DND-41 (cell line): ENCODE data around the gene UBQLN2.
"Not testable (repeated sequence)": the region's sequence is repeated elsewhere in the genome, so short reads cannot be mapped to it uniquely, and the experiment has no call there.

ENCODE experiments used
- ATAC-seq: fragments of 200-7000 bp; cut with Tn5 transposase; 3 replicates; pipeline ENCODE4 v1.9.1; 2021; ENCODE audit warnings: low read depth; ENCODE audit not compliant: insufficient read depth
- DNase-seq: peaks from one replicate; pipeline ENCODE4 v3.0.0-alpha.2; 2020
- H2AFZ ChIP-seq: 2 replicates; pipeline ENCODE4 v1.6.0; 2012; ENCODE audit warnings: low read depth, low read length
- H3K27ac ChIP-seq: 2 replicates; pipeline ENCODE4 v1.5.1; 2012; ENCODE audit warnings: low read length, inconsistent platforms
- H3K27me3 ChIP-seq: fragments of 200-600 bp; sonication (generic); 2 replicates; pipeline ENCODE4 v1.6.0; 2012; ENCODE audit warnings: low read length, mild to moderate bottlenecking, inconsistent platforms; ENCODE audit not compliant: insufficient read depth, poor library complexity
- H3K36me3 ChIP-seq: 2 replicates; pipeline ENCODE4 v1.5.1; 2012; ENCODE audit warnings: low read length, inconsistent platforms; ENCODE audit not compliant: insufficient read depth
- H3K4me1 ChIP-seq: 2 replicates; pipeline ENCODE4 v1.5.1; 2012; ENCODE audit warnings: mild to moderate bottlenecking, low read length; ENCODE audit not compliant: insufficient read depth
- H3K4me2 ChIP-seq: 2 replicates; pipeline ENCODE4 v1.6.0; 2012; ENCODE audit warnings: mild to moderate bottlenecking, moderate library complexity, low read length, inconsistent platforms; ENCODE audit not compliant: insufficient read depth
- H3K4me3 ChIP-seq, 2 experiments: fragments of 200-600 bp in 1 of 2; shearing (Covaris generic) in 1 of 2; 2 replicates each; pipeline ENCODE4 v1.5.1; 2012 to 2016; ENCODE audit warnings: inconsistent platforms in 2 of 2, low read length in 2 of 2, mild to moderate bottlenecking in 2 of 2, low read depth in 1 of 2, moderate library complexity in 1 of 2
- H3K79me2 ChIP-seq: 2 replicates; pipeline ENCODE4 v1.6.0; 2012; ENCODE audit warnings: low read length, inconsistent platforms; ENCODE audit not compliant: insufficient read depth
- H3K9ac ChIP-seq: 2 replicates; pipeline ENCODE4 v1.6.0; 2012; ENCODE audit warnings: low read depth, mild to moderate bottlenecking, inconsistent platforms, low read length, moderate library complexity
- H3K9me3 ChIP-seq: 2 replicates; pipeline ENCODE4 v1.5.1; 2012; ENCODE audit warnings: low read length, moderate library complexity, mild to moderate bottlenecking, inconsistent platforms; ENCODE audit not compliant: insufficient read depth, severe bottlenecking
- H4K20me1 ChIP-seq: 2 replicates; pipeline ENCODE4 v1.6.0; 2012; ENCODE audit warnings: low read length; ENCODE audit not compliant: insufficient read depth
- CTCF ChIP-seq: IDR thresholded peaks from 2 replicates; pipeline ENCODE4 v1.5.1; 2012; ENCODE audit warnings: borderline replicate concordance, low read length, moderate library complexity, mild to moderate bottlenecking; ENCODE audit not compliant: poor library complexity, severe bottlenecking; ENCODE audit errors: extremely low read depth
- EZH2 ChIP-seq: IDR thresholded peaks from 3 replicates; pipeline ENCODE4 v1.6.1; 2012; ENCODE audit warnings: borderline replicate concordance, low read depth, mild to moderate bottlenecking, moderate library complexity, low read length, inconsistent platforms; ENCODE audit not compliant: severe bottlenecking

The UBQLN2 gene

GRCh38 chrX:56563231-56564161, at the start of gene UBQLN2:
Gene UBQLN2, plus strand, starts transcription at chrX:56563627. Its CDS starts 247 bp downstream, at chrX:56563874.
- peak within 1 kb of the TSS; percentile 69 for H2AFZ ChIP-seq
- H3K79me2 ChIP-seq = peaks cover 51% of the 10 kb centered on the region
- H3K9ac ChIP-seq = peak within 1 kb of the TSS; percentile 70

GRCh38 chrX:56519642-56520041, 43.8 kb upstream of the UBQLN2 start:
- Histone ChIP-seq H3K27ac (no peak overlapping the region), H3K4me1 (no peaks in the 10 kb centered on the region), H3K9me3 (no peaks in the 10 kb centered on the region), H3K27me3 (no peaks in the 10 kb centered on the region), H3K79me2 (no peaks in the 10 kb centered on the region), H3K4me2 (no peak overlapping the region), H3K4me3 (no peak overlapping the region), H4K20me1 (no peaks in the 10 kb centered on the region), H2AFZ (no peak overlapping the region), H3K9ac (no peak overlapping the region), H3K36me3 (no peaks in the 10 kb centered on the region)
- ATAC-seq (no peak), DNase-seq (no peak)
- TF ChIP-seq CTCF (no peak), EZH2 (no peak)

More at GRCh38 chrX:56563231-56564161, at the start of gene UBQLN2:
- H4K20me1 ChIP-seq = peaks cover 20% of the 10 kb centered on the region
- H3K36me3 ChIP-seq = peaks cover 20% of the 10 kb centered on the region
- ATAC-seq (peak; percentile 79), DNase-seq (peak; percentile 82)
- H3K9me3 ChIP-seq = no peaks in the 10 kb centered on the region
- TF ChIP-seq EZH2 (no peak), CTCF (peak; percentile 35)
- peak within 1 kb of the TSS; percentile 51 to 71 for H3K4me3 ChIP-seq
- H3K27me3 ChIP-seq = no peaks in the 10 kb centered on the region
- H3K27ac ChIP-seq = peak within 1 kb of the TSS; percentile 93
- peaks cover 37% of the 10 kb centered on the region for H3K4me1 ChIP-seq
- peak within 1 kb of the TSS; percentile 95 for H3K4me2 ChIP-seq

- H4K20me1 ChIP-seq, H3K27me3 ChIP-seq, H3K4me1 ChIP-seq, H3K4me2 ChIP-seq, H3K4me3 ChIP-seq, H3K27ac ChIP-seq, H2AFZ ChIP-seq, H3K79me2 ChIP-seq, ATAC-seq, H3K36me3 ChIP-seq, H3K9me3 ChIP-seq, H3K9ac ChIP-seq, DNase-seq: not testable (repeated sequence)
Measured at GRCh38 chrX:56529482-56530007, 33.9 kb upstream of the UBQLN2 start.

GRCh38 chrX:56530011-56530410, 33.4 kb upstream of the UBQLN2 start:
- no peak overlapping the region for H2AFZ ChIP-seq
- no peaks in the 10 kb centered on the region for H3K79me2 ChIP-seq
- H3K36me3 ChIP-seq = no peaks in the 10 kb centered on the region
- no peaks in the 10 kb centered on the region for H3K9me3 ChIP-seq
- H3K4me3 ChIP-seq = no peak overlapping the region
- ATAC-seq (no peak), DNase-seq (no peak)
- H3K27ac ChIP-seq = no peak overlapping the region
- no peaks in the 10 kb centered on the region for H3K4me1 ChIP-seq
- H3K4me2 ChIP-seq = no peak overlapping the region
- no peak overlapping the region for H3K9ac ChIP-seq
- H4K20me1 ChIP-seq = no peaks in the 10 kb centered on the region
- no peaks in the 10 kb centered on the region for H3K27me3 ChIP-seq
- TF ChIP-seq EZH2 (no peak), CTCF (no peak)
